ENCODE results near the gene U2AF2.
A peak's percentile ranks its signal among the peaks of the same experiment; 100 is the strongest.

U2AF2 gene

DNA sequence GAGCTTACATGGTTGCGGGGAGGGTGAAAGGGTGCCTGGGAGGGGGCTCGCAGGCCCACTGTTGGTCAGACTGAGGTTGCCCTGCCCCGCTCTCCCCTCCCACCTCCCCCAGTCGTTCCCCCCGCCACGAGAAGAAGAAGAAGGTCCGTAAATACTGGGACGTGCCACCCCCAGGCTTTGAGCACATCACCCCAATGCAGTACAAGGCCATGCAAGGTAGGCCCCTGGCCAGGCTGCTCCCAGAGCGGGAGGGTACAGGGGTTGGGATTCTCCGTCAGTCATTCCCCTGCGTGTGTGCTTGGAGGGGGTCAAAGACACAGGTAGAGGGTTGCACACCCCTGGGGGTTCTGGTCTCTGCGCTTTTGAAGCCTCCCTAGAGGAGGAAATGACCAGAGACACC is 5.6 kb downstream of the U2AF2 start:
- DNase-seq: no peak

DNA sequence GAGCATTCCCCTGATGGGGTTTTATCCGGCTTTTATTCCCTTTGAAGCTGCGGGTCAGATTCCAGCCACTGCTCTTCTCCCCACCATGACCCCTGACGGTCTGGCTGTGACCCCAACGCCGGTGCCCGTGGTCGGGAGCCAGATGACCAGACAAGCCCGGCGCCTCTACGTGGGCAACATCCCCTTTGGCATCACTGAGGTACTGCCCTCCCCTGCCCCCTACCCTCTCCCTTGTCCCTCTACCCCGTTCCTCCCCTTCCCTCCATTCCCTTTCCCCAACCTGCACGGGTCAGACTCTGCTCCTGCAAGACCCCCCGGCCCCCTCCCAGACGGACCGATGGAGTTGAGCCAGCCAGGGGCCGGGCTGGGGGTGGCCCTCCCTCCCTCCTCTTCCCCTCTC is 6.2 kb downstream of the U2AF2 start:
- DNase-seq: no peak

DNA sequence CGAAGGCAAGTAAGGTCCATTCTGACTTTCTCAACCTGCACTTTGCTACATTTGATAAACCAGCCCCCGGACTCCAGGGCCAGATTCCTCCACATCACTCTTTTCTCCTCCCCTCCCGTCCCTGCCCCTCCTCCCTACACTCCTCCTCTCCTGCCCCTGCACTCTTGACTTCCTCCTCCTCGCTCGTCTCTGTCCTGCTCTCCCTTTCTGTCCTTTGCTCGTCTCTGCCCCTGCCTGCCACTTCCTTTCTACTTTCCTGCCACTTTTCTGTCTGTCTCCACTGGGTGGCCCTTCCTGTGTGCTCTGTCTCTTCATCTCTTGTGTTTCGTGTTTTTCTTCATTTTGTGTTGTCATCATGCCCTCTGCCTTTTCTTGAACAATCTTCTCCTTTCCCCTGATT is 7.0 kb downstream of the U2AF2 start:
- no peak for DNase-seq

DNA sequence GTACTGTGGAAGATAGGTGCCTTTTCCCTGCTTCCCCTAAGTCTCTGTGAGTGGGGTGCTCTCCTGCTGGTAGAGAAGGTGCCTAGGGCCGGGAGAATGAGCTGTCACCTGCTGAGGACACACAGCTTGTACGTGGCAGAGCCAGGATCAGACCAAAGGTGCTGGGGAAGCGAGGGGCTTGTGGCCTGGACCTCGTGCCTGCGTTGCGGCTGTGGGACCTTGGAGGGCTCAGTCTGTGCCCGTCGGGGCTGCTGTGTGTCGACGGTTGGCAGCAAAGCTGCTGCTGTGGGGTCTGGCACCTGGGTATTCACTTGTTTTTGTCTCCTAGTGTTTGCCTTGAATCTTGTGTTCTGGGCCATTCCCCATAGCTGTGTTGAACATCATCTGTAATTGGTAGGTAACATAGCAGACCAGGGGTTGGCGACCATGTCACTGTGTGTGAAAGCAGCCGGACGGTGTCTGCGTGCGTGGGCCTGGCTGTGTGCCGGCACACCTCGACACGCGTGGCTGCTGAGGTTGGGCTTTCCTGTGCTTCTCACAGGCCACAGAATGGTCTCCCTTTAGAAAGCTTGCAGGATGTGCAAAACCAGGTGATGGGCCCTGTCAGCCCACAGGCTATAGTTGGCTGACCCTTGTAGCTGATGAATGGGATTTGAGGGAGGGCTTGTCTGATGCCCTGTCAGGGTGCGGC is 9.2 kb downstream of the U2AF2 start:
- DNase-seq: no peak

DNA sequence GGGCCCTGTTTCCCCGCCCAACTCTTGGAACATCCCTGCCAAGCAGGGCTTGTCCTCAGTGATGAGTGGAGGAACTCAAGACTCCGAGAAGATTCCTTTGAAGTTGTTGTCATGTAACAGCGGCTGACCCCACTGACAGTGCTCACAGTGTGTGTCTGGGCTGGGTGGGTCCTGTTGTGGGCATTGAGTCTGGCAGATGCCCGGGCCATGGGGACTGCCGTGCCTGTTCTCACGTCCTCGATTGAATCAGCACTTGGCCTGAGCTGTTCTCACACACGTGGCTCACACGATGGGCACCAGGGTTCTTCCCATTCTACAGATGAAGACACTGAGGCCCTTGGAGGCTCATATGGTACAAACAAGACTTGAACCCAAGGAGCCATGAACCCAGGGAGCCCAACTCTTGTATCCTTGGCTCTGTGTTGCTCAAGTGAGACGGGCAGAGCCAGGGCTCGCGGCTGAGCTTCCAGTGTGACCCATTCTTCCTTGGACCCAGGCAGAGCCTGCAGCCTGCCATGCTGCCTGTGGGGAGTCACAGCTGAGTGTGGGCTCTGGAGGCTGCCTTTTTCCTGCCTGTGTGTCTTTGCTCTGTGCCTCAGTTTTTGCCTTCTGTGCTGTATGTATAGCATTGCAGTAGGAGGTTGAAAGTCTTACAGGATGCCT is 11.6 kb downstream of the U2AF2 start:
- DNase-seq: no peak

DNA sequence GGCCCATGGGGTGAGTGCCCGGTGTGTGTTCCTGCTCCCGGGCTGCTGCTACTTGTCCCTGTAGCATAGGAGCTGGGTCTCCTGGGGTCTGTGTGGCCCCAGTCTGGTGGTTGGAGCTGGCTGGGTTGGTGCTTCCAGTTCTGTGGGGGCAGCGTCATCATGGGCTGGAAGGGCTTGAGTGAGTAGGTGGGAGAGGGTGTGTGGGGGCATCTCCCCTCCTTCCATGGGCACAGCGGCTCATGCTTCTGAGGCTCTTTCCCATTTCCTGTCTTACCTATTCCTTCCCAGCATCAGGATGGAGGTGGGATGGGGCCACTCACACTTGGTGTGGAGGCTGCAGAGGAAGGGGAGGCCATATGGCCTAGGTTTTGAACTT is 12.2 kb downstream of the U2AF2 start:
- no peak for DNase-seq

DNA sequence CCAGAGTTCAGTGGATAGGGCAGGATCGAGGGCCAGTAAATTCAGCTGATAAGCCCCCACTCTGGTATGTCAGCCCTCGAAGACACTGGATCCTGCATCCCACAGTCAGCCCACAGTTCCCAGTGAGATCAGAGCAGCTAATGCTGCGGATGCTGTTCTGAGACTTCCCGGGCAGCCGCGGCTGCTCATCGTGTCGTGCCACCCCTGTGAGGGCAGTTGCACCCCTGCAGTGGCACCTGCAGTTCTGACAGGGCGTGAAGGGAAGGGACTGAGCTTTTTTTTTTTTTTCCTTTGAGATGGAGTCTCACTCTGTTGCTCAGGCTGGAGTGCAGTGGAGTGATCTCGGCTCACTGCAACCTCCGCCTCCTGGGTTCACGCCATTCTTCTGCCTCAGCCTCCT is 12.7 kb downstream of the U2AF2 start:
- DNase-seq: no peak

DNA sequence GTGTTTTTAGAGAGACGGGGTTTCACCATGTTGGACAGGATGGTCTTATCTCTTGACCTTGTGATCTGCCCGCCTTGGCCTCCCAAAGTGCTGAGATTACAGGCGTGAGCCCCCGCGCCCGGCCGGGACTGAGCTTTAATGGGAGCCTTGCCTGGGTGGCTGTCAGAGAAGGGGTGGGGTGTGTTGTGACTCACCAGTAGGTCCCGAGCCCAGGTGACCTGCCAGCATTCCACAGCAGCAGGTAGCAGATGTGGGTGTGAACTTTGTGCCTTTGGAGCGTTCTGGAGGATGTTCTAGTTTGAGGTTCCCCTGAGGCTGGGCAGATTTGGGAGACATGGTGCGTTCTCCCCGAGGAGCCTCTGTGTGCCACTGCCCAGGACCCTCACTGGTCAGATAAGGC is 13.1 kb downstream of the U2AF2 start:
- DNase-seq: no peak

DNA sequence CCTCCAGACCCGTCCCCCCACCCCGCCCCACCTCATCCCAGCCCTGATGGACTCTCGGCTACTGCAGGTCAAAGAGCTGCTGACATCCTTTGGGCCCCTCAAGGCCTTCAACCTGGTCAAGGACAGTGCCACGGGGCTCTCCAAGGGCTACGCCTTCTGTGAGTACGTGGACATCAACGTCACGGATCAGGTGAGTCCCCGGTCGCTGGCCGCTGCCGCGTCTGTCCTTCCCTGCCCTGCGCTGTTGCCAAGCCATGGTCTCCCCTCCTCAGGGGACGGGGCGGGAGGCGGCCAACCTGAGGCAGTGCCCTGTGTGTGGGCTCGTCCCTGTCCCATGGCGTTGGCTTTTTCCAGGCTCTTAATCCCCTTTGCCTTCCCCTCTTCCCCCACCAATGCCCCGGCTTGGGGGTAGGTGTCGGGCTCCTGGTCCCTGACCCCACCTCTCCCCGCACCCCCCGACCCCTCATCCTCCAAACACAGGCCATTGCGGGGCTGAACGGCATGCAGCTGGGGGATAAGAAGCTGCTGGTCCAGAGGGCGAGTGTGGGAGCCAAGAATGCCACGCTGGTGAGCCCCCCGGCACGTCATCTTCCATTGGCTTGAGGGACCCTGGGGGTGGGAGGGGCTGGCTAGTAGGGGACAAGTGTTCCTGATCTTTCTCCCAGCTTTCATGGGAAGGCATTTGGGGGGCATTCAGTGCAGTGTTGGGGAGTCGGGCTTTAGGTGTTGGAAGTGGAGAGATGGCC is 13.9 kb downstream of the U2AF2 start:
- no peak for DNase-seq

DNA sequence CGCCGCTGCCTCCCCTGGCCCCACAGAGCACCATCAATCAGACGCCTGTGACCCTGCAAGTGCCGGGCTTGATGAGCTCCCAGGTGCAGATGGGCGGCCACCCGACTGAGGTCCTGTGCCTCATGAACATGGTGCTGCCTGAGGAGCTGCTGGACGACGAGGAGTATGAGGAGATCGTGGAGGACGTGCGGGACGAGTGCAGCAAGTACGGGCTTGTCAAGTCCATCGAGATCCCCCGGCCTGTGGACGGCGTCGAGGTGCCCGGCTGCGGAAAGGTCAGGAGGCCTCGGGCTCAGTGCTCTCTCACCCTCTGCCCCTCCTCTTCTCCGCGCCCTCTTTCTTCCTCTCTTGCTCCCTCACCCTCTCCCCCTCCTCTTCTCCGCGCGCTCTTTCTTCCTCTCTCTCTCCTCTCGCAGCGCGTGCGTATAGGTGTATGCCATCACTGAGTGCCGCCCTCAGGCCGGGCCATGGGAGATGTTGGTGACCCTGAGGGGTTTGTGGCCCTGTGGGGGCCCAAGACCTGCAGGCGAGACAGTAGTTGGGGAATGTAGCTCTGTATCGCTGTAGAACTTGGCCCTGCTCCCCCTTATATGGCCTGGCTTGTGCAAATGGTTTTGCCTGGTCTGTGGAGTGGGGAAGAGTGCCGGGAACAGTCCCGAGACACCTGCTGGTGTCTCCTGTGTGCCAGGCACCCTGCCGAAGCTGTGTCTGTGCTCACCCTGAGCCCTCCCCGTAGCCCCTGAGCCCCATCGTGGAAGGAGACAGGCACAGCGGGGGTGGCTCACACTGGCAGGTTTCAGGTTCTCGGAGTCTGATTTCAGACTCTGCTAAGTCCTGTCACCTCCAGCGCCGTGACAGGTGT is 14.8 kb downstream of the U2AF2 start:
- no peak for DNase-seq

DNA sequence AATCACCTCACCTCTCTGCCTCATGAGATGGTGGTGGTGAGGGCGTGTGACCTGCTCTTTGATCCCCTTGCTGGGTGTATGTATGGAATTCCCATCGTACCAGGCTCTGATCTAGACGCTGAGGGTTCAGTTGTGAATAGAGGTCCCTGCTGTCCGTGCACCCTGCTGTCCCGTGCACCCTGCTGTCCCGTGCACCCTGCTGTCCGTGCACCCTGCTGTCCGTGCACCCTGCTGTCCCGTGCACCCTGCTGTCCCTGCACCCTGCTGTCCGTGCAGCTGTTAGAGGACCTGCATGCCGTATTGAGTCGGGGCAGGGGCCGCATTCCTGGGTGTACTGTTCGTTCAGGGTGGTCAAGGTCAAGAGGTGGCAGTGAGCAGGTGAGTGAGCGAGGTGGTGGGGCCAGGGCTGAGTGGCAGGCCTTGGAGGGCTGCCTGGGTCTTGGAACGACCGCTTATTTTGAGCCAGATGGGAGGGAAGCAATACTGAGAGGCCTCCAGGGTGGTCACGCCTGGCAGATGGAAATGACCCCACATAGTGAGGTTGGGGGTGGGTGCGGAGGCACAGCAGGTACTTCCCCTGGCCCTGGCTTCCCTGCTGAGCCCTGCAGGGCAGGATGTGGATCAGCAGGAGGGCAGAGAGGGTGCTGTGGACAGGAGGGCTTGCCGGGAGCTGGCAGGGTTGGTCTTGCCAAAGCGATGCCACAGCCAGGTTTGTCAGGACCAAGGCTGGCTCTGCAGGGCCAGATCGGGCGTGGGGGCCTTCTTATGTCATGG is 15.6 kb downstream of the U2AF2 start:
- no peak for DNase-seq

DNA sequence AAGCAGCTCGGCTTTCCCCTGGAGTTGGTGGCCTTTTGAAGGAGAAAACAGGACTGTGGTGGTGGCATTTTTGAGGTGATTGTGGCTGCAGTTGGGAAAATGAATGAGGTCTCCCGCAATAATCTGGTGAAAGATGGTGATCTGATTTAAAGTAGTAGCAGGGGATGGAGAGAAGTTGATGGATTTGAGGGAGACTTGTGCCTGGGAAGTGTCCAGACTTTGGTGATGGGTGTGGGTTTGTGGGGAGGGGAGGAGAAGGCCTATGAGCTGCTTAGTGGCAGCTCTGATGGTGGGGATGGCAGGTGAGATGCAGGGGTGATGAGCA is 16.2 kb downstream of the U2AF2 start:
- DNase-seq: no peak

DNA sequence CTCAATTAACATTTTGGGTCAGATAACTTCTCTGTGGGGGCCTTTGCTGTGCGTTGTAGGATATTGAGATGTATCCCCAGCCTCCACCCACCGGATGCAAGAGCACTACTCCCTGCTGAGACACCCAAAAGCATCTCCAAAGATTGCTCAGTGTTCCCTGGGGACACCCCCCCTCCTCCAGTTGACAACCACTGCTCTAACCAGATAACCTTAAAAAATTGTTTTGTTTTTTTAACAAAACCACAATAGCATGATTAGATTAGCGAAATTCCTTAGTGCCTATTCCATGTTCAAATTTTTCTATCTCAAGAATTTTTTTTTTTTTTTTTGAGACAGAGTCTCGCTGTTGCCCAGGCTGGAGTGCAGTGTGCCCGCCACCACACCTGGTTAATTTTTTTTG is 17.6 kb downstream of the U2AF2 start:
- no peak for DNase-seq

DNA sequence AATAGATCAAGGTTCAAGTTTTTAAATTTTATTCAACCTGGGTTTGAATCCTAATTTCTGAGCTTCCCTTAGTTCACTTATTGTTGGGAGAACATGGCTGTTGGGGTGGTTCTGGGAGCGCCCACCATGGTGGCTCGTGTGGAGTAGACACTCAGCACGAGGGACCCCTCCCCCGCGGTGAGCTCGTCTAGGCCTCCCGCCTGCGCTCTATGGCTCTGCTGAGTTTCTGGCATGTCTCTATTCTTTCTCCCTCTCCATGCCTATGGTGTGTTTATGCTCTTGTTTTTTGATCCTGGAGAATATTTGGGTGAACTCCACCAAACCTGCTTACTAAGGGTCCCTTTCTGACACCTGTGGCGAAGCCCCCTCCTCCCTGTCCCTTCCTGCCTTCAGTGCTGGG is 18.6 kb downstream of the U2AF2 start:
- DNase-seq: no peak

DNA sequence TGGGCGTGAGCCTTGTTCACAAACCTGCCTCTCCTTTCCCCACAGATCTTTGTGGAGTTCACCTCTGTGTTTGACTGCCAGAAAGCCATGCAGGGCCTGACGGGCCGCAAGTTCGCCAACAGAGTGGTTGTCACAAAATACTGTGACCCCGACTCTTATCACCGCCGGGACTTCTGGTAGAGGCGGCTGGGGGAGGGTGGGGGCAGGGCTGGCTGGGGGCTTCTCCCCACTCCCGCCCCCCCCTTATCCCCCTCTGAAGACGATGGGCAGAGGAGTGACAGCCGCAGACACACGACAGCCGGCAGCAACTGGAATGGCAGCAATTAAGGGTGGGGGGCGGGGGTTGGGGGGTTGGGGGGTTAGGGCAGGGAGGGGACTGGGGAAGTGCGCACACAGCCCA is 19.1 kb downstream of the U2AF2 start:
- DNase-seq: no peak

DNA sequence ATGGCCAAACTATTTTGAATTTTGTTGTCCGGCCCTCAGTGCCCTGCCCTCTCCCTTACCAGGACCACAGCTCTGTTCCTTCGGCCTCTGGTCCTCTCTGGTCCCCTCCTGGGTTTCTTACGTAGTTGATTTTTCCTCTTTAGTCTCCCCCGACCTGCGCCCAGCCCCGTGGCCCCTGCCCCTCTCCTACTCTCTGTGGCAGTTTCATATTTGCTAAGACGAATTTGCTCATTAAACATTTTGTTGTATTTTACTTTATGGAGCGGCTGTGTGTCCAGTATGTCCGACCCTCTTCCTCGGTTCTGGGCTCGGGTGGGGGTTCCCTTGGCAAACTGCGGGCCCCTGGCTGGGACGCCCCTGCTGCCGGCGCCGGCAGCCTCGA is 19.6 kb downstream of the U2AF2 start:
- DNase-seq: no peak

DNA sequence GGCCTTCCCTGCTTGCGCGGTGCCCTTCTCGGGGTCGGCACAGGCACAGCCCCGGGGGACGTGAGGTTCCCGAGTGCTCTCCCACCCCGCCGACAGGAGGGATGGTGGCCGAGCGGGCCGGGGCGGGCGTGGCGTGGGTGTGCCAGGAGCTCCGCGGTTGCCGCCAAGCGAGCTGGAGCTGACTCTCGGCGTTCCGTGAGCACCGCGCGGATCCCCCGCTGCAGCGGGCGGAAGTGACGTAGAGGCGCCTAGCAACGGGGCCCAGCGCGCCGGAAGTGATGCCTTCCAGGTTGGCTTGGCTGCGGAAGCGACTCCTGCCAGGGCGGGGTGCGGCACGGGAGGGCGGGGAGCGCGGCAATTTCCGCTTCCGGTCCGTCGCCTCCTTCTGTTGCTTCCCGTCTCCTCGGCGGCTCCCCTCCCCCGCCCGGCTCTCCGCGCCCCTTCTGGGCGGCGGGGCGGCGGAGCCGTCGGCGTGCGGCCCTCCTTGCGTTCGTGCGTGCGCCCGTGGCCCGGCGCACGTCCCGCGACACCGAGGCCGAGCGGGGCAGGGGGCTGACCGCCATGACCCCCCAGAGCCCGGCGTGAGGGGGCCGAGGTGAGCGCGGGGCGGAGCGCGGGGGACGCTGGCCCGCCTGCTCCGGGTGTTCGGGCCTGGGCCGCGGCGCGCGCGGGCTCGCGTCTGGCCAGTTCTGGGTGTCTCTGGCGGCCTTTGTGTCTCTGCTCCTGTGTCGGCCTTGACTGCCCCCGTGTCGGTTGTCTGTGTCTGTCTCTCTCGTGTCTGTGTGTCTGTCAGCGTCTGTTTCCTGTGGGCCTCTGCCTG is 20.2 kb downstream of the U2AF2 start, which contains the start of gene EPN1:
EPN1 (plus strand) TSS at position 386 of the 820 bp plus-strand sequence. CDS start 3,402 bp downstream, outside the sequence.
- DNase-seq: peak; percentile 98

DNA sequence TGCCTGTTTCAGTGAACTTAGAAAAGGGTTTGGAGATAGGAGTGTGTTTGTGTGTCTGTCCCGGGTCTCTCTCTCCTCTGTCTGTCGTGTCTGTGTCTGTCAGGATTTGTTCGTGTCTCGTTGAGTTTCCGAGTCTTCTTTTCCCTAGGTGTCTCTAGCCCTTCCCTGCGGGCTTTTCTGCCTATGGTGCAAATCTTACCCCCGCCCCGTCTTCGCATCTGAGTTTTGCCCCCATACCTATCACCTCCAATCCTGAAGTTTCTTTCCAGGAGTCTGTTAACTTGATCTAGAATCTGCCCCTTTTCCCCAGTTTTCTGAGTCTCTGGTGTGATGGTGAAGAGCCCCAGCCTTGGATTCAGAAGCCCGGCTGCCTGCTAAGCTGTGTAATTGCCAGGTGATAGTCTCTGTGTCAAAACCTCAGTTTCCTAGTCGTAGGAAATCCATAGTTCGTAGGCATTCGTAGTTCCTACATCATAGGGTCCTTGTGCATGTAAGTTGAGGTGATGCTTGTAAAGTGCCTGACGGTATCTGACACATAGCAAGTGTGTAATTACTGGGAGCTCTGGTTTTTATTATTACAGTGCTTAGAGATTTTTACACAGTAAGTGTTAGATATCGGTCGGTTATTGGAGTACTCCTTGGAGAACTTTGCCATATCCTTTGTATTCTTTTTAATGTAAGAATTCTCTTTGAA is 21.0 kb downstream of the U2AF2 start:
- DNase-seq: no peak

DNA sequence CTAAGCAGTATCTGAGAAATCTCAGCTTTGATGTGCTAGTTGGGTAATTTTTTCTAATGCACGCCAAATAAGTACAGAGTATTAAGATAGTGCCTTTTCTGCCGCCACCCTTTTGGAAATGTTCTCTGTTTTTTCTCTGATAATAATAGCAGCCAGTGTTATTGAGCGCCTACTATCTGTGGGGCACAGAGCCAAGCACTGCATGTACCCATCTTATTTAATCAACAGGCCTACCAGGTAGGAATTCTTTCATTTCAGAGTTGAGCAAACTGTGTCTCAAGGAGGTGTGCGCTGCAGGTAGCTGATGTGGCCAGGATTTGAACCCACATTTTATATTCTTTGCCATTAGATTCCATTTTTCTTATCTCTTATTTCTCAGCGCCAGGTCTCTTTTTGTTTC is 21.5 kb downstream of the U2AF2 start:
- DNase-seq: no peak

DNA sequence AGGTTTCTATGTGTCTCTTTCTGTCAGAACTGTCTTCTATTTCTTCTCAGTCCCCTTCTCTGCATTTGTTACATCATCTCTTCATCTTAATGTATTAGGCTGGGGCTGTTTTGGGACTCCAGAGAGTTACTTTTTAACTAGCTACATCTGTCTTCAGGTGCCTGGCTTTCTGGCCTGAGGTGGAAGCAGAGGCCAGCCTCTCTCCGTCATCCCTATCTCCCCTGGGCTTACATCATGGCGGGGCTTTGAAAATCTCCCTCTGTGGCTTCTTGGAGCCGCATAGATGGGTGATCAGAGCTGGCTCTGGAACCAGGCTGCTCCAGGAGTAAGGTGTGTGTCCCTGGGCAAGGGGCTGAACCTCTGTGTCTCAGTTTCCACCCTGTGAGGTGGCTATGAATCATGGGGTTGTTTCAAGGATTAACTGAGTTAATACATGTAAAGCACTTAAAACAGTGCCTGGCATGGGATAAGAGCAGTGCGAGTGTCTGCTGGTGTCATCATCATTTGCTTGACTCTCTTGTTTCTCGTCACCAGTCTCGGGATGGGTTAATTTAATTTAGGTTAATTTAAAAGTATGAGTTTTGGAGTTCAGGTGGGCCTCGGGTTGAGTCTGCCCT is 22.2 kb downstream of the U2AF2 start:
- DNase-seq: no peak
